ENCODE data around the gene BYSL. TPM values are rescaled to one million over a fixed set of nuclear protein-coding genes. Genes with fewer than 3 reads are reported as not detected.

Gene BYSL
- total and polyA plus RNA-seq, 9 of the 15 experiments (the other 6 are each of a cell fraction or from before 2014, with no cell fraction given): 22.2 to 92.3 (median 53.4) TPM

DNA sequence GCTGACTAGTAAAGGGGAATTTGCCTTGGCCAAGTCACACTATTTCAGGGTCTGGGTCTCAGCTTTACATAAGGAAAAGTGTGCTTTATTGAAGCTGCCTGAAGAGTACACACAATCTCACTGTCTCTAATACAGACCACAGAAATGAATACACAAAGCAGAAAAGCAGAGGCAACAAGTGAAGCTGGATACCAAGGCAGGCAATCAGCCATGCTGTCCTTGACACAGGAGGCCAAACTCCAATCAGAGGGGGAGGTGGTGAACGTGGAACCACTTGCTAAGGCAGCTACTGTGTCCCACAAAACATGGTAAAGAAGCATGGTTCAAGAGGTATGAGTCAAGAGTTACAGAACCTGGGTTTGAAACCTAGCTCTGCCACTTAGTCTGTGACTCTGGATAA is 42.1 kb downstream of the BYSL start:
- no peaks in the 10 kb centered on the region for H3K36me3 ChIP-seq (ENCODE audit: control insufficient read depth, insufficient read depth, low read length)
- no peak for TF ChIP-seq ZNF584 (CRISPR knock-in tag; IDR thresholded peaks at IDR 0.05; ENCODE audit: low read depth)
- TF ChIP-seq, protein P1, sequence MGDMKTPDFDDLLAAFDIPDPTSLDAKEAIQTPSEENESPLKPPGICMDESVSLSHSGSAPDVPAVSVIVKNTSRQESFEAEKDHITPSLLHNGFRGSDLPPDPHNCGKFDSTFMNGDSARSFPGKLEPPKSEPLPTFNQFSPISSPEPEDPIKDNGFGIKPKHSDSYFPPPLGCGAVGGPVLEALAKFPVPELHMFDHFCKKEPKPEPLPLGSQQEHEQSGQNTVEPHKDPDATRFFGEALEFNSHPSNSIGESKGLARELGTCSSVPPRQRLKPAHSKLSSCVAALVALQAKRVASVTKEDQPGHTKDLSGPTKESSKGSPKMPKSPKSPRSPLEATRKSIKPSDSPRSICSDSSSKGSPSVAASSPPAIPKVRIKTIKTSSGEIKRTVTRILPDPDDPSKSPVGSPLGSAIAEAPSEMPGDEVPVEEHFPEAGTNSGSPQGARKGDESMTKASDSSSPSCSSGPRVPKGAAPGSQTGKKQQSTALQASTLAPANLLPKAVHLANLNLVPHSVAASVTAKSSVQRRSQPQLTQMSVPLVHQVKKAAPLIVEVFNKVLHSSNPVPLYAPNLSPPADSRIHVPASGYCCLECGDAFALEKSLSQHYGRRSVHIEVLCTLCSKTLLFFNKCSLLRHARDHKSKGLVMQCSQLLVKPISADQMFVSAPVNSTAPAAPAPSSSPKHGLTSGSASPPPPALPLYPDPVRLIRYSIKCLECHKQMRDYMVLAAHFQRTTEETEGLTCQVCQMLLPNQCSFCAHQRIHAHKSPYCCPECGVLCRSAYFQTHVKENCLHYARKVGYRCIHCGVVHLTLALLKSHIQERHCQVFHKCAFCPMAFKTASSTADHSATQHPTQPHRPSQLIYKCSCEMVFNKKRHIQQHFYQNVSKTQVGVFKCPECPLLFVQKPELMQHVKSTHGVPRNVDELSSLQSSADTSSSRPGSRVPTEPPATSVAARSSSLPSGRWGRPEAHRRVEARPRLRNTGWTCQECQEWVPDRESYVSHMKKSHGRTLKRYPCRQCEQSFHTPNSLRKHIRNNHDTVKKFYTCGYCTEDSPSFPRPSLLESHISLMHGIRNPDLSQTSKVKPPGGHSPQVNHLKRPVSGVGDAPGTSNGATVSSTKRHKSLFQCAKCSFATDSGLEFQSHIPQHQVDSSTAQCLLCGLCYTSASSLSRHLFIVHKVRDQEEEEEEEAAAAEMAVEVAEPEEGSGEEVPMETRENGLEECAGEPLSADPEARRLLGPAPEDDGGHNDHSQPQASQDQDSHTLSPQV (IDR thresholded peaks at IDR 0.05): 0 out of 2 replicates have a peak, but pooled peaks have one; percentile 10
- TF ChIP-seq, protein P2, sequence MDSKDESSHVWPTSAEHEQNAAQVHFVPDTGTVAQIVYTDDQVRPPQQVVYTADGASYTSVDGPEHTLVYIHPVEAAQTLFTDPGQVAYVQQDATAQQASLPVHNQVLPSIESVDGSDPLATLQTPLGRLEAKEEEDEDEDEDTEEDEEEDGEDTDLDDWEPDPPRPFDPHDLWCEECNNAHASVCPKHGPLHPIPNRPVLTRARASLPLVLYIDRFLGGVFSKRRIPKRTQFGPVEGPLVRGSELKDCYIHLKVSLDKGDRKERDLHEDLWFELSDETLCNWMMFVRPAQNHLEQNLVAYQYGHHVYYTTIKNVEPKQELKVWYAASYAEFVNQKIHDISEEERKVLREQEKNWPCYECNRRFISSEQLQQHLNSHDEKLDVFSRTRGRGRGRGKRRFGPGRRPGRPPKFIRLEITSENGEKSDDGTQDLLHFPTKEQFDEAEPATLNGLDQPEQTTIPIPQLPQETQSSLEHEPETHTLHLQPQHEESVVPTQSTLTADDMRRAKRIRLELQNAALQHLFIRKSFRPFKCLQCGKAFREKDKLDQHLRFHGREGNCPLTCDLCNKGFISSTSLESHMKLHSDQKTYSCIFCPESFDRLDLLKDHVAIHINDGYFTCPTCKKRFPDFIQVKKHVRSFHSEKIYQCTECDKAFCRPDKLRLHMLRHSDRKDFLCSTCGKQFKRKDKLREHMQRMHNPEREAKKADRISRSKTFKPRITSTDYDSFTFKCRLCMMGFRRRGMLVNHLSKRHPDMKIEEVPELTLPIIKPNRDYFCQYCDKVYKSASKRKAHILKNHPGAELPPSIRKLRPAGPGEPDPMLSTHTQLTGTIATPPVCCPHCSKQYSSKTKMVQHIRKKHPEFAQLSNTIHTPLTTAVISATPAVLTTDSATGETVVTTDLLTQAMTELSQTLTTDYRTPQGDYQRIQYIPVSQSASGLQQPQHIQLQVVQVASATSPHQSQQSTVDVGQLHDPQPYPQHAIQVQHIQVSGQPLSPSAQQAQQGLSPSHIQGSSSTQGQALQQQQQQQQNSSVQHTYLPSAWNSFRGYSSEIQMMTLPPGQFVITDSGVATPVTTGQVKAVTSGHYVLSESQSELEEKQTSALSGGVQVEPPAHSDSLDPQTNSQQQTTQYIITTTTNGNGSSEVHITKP (IDR thresholded peaks at IDR 0.05; ENCODE audit: partially characterized antibody): peak; percentile 8
- H3K27me3 ChIP-seq (ENCODE audit: control insufficient read depth in 2 of 2, insufficient read depth in 2 of 2, low read length in 2 of 2): no peaks in the 10 kb centered on the region
- DNase-seq (ENCODE audit: extremely low read depth in 1 of 4, low spot score in 3 of 4) (no peak), ATAC-seq (no peak), FAIRE-seq (no peak)
- no peak overlapping the region for H3K4me3 ChIP-seq
- peak overlapping the region; percentile 24 for H2AFZ ChIP-seq (ENCODE audit: low read depth, low read length)
- in situ Hi-C loops (cut with MboI): no loop called here
- H3K9ac ChIP-seq (ENCODE audit: insufficient read depth in 1 of 2, low read depth in 2 of 2, low read length in 2 of 2): peak overlapping the region in 1 of 2 experiments; percentile 31; a peak in 1 of 4 replicates
- 15% methylated on average over 1 of the region's 1 CpG for WGBS (ENCODE audit: insufficient coverage, low coverage, missing lambda C conversion rate)
- no peaks in the 10 kb centered on the region for H3K9me3 ChIP-seq (replicated peaks; ENCODE audit: control insufficient read depth, insufficient read depth, low read depth, low read length)
- ChIA-PET CTCF (ENCODE audit: low intra/inter-chr PET ratio) (no interaction called here), POLR2A (interaction anchor here (1.1 to 1.4 kb wide), 4 partner anchors 10 to 65 kb away, joined by 3 to 7 read pairs (median 3); no protein-coding TSS in a partner anchor)
- H3K4me2 ChIP-seq (ENCODE audit: insufficient read depth, low read length): no peak overlapping the region
- no peaks in the 10 kb centered on the region for H3K79me2 ChIP-seq (ENCODE audit: control insufficient read depth, insufficient read depth, low read length)
- intact Hi-C loops (cut with micrococcal nuclease): no loop called here
- no peaks in the 10 kb centered on the region for H3K9me1 ChIP-seq (ENCODE audit: control insufficient read depth, insufficient read depth, low read length)
- H3K27ac ChIP-seq (ENCODE audit: extremely low read depth, low read depth, low read length): peak overlapping the region; percentile 48
- BruUV-seq (replicated peaks): no TSS peak
- H4K20me1 ChIP-seq (replicated peaks; ENCODE audit: control insufficient read depth, insufficient read depth, low read length): no peaks in the 10 kb centered on the region
- peaks cover 48 to 56% of the 10 kb centered on the region in 2 experiments for H3K4me1 ChIP-seq (replicated peaks in 1 of 2; ENCODE audit: control insufficient read depth in 2 of 2, insufficient read depth in 2 of 2, low read length in 2 of 2)
